Panc1 (cell line): ENCODE results near the gene ELFN2.

Source experiments
- POLR2AphosphoS5 ChIP-seq: IDR thresholded peaks from 2 replicates; pipeline ENCODE4 v1.6.1; 2012; ENCODE audit warnings: mild to moderate bottlenecking, low read depth, low read length, moderate library complexity
- TF ChIP-seq, protein P1 (sequence below): fragments of 450-650 bp; IDR thresholded peaks from 2 replicates; pipeline ENCODE4 v1.5.1; 2017; ENCODE audit warnings: mild to moderate bottlenecking
- TF ChIP-seq, protein P2 (sequence below), 2 experiments: IDR thresholded peaks; 2 replicates each; pipeline ENCODE4 v1.6.1; 2011 to 2012; ENCODE audit warnings: low read depth in 2 of 2, control low read depth in 1 of 2, low read length in 1 of 2, mild to moderate bottlenecking in 1 of 2, moderate library complexity in 1 of 2; ENCODE audit not compliant: insufficient read depth in 1 of 2

DNA sequence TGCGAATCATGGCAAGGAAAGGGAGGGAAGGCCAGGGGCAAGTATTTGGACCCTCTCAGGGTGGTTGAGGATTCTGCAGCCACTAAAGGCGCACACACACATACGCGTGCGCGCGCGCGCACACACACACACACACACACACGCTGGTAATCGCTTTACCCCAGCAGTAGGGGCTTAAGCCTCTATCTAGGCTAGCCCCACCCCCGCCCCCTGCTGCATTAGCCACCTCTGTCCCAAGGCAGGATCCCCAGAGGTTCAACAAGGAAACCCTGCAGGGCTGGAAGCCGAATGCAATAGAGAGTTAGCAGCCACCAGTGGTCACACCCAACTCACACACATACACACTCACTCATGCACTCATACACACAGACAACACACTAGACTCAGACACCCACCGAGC lies 28.6 kb upstream of the ELFN2 start:
- TF ChIP-seq, protein P1, sequence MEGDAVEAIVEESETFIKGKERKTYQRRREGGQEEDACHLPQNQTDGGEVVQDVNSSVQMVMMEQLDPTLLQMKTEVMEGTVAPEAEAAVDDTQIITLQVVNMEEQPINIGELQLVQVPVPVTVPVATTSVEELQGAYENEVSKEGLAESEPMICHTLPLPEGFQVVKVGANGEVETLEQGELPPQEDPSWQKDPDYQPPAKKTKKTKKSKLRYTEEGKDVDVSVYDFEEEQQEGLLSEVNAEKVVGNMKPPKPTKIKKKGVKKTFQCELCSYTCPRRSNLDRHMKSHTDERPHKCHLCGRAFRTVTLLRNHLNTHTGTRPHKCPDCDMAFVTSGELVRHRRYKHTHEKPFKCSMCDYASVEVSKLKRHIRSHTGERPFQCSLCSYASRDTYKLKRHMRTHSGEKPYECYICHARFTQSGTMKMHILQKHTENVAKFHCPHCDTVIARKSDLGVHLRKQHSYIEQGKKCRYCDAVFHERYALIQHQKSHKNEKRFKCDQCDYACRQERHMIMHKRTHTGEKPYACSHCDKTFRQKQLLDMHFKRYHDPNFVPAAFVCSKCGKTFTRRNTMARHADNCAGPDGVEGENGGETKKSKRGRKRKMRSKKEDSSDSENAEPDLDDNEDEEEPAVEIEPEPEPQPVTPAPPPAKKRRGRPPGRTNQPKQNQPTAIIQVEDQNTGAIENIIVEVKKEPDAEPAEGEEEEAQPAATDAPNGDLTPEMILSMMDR, result no peak
- no peak for TF ChIP-seq POLR2AphosphoS5
- TF ChIP-seq, protein P2, sequence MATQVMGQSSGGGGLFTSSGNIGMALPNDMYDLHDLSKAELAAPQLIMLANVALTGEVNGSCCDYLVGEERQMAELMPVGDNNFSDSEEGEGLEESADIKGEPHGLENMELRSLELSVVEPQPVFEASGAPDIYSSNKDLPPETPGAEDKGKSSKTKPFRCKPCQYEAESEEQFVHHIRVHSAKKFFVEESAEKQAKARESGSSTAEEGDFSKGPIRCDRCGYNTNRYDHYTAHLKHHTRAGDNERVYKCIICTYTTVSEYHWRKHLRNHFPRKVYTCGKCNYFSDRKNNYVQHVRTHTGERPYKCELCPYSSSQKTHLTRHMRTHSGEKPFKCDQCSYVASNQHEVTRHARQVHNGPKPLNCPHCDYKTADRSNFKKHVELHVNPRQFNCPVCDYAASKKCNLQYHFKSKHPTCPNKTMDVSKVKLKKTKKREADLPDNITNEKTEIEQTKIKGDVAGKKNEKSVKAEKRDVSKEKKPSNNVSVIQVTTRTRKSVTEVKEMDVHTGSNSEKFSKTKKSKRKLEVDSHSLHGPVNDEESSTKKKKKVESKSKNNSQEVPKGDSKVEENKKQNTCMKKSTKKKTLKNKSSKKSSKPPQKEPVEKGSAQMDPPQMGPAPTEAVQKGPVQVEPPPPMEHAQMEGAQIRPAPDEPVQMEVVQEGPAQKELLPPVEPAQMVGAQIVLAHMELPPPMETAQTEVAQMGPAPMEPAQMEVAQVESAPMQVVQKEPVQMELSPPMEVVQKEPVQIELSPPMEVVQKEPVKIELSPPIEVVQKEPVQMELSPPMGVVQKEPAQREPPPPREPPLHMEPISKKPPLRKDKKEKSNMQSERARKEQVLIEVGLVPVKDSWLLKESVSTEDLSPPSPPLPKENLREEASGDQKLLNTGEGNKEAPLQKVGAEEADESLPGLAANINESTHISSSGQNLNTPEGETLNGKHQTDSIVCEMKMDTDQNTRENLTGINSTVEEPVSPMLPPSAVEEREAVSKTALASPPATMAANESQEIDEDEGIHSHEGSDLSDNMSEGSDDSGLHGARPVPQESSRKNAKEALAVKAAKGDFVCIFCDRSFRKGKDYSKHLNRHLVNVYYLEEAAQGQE (IDR thresholded peaks at IDR 0.05; ENCODE audit: insufficient read depth in 1 of 2, low read depth in 2 of 2, low read length in 1 of 2), result no peak
